ENCODE data around the gene ELOVL1. TPM values are rescaled to one million over a fixed set of nuclear protein-coding genes. Genes with fewer than 3 reads are reported as not detected.

ELOVL1 gene
- total RNA-seq, 1 experiment from 2014 or later, result 53.7 TPM

- BruUV-seq (replicated peaks), result TSS peak; percentile 70
- DNase-seq (ENCODE audit: low spot score), result peak; percentile 100
- intact Hi-C loops (cut with micrococcal nuclease; ENCODE audit: unreplicated experiment), result loop anchor here (10.0 kb wide), 1 partner anchor 114 kb away; no protein-coding TSS in a partner anchor
- H3K9me3 ChIP-seq (ENCODE audit: low read depth, low read length, poor library complexity, severe bottlenecking), result no peaks in the 10 kb centered on the region
- H3K4me3 ChIP-seq (ENCODE audit: low read depth, low read length, poor library complexity, severe bottlenecking), result peak within 1 kb of the TSS; percentile 78
- peaks cover 47% of the 10 kb centered on the region for H3K36me3 ChIP-seq (ENCODE audit: insufficient read depth, low read length, poor library complexity, severe bottlenecking)
- peak within 1 kb of the TSS; percentile 81 for H3K27ac ChIP-seq (ENCODE audit: low read depth, low read length, poor library complexity, severe bottlenecking)
- ChIA-PET CTCF (interaction anchor here (0.6 to 1.4 kb wide), 4 partner anchors 9 to 56 kb away, joined by 3 to 13 read pairs (median 4); partner anchors contain the start of gene ELOVL1), POLR2A (ENCODE audit: low non-redundant PET) (interaction anchor here (0.6 to 0.7 kb wide), 3 partner anchors 21 to 123 kb away, joined by 3 to 4 read pairs (median 3); no protein-coding TSS in a partner anchor)
- H3K27me3 ChIP-seq (replicated peaks; ENCODE audit: insufficient read depth, low read depth, low read length, poor library complexity), result no peaks in the 10 kb centered on the region
- H3K4me1 ChIP-seq (ENCODE audit: insufficient read depth, low read length, poor library complexity, severe bottlenecking), result peaks cover 20% of the 10 kb centered on the region
- no peak for TF ChIP-seq EZH2 (IDR thresholded peaks at IDR 0.05; ENCODE audit: borderline replicate concordance, low read depth, low read length, poor library complexity, severe bottlenecking)
- TF ChIP-seq, protein P1, sequence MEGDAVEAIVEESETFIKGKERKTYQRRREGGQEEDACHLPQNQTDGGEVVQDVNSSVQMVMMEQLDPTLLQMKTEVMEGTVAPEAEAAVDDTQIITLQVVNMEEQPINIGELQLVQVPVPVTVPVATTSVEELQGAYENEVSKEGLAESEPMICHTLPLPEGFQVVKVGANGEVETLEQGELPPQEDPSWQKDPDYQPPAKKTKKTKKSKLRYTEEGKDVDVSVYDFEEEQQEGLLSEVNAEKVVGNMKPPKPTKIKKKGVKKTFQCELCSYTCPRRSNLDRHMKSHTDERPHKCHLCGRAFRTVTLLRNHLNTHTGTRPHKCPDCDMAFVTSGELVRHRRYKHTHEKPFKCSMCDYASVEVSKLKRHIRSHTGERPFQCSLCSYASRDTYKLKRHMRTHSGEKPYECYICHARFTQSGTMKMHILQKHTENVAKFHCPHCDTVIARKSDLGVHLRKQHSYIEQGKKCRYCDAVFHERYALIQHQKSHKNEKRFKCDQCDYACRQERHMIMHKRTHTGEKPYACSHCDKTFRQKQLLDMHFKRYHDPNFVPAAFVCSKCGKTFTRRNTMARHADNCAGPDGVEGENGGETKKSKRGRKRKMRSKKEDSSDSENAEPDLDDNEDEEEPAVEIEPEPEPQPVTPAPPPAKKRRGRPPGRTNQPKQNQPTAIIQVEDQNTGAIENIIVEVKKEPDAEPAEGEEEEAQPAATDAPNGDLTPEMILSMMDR (conservative IDR thresholded peaks at IDR 0.05; ENCODE audit: low read depth, low read length), result no peak
Measured at GRCh38 chr1:43358746-43359693, 8.8 kb downstream of the ELOVL1 start, which contains the start of gene CDC20. Gene CDC20, plus strand, starts transcription at chr1:43358981. Its CDS starts 235 bp downstream, at chr1:43359216.

- H3K27ac ChIP-seq (ENCODE audit: low read depth, low read length, poor library complexity, severe bottlenecking), result peak overlapping the region; percentile 81
- peaks cover 39% of the 10 kb centered on the region for H3K36me3 ChIP-seq (ENCODE audit: insufficient read depth, low read length, poor library complexity, severe bottlenecking)
- intact Hi-C loops (cut with micrococcal nuclease; ENCODE audit: unreplicated experiment), result loop anchor here (10.0 kb wide), 1 partner anchor 113 kb away; no protein-coding TSS in a partner anchor
- H3K9me3 ChIP-seq (ENCODE audit: low read depth, low read length, poor library complexity, severe bottlenecking), result no peaks in the 10 kb centered on the region
- DNase-seq (ENCODE audit: low spot score), result peak; percentile 67
- TSS peak; percentile 77 for BruUV-seq (replicated peaks)
- H3K27me3 ChIP-seq (replicated peaks; ENCODE audit: insufficient read depth, low read depth, low read length, poor library complexity), result no peaks in the 10 kb centered on the region
- TF ChIP-seq EZH2 (IDR thresholded peaks at IDR 0.05; ENCODE audit: borderline replicate concordance, low read depth, low read length, poor library complexity, severe bottlenecking), result no peak
- TF ChIP-seq, protein P1 (conservative IDR thresholded peaks at IDR 0.05; ENCODE audit: low read depth, low read length), result peak; percentile 55; the same call in 1 of the 2 replicates
- peak overlapping the region; percentile 78 for H3K4me3 ChIP-seq (ENCODE audit: low read depth, low read length, poor library complexity, severe bottlenecking)
- CTCF ChIA-PET, result interaction anchor here (0.6 to 1.4 kb wide), 5 partner anchors 10 to 121 kb away, joined by 3 to 13 read pairs (median 3); partner anchors contain the start of gene ELOVL1
- POLR2A ChIA-PET (ENCODE audit: low non-redundant PET), result interaction anchor here (0.6 to 0.7 kb wide), 3 partner anchors 22 to 124 kb away, joined by 3 to 4 read pairs (median 3); no protein-coding TSS in a partner anchor
- peaks cover 20% of the 10 kb centered on the region for H3K4me1 ChIP-seq (ENCODE audit: insufficient read depth, low read length, poor library complexity, severe bottlenecking)
Measured at GRCh38 chr1:43358121-43358745, 9.6 kb downstream of the ELOVL1 start.

- CTCF ChIA-PET, result no interaction called here
- no TSS peak for BruUV-seq (replicated peaks)
- TF ChIP-seq EZH2 (IDR thresholded peaks at IDR 0.05; ENCODE audit: borderline replicate concordance, low read depth, low read length, poor library complexity, severe bottlenecking), result no peak
- TF ChIP-seq, protein P1 (conservative IDR thresholded peaks at IDR 0.05; ENCODE audit: low read depth, low read length), result no peak
- Histone ChIP-seq H3K4me3 (ENCODE audit: low read depth, low read length, poor library complexity, severe bottlenecking) (no peak overlapping the region), H3K9me3 (ENCODE audit: low read depth, low read length, poor library complexity, severe bottlenecking) (no peaks in the 10 kb centered on the region), H3K27me3 (replicated peaks; ENCODE audit: insufficient read depth, low read depth, low read length, poor library complexity) (no peaks in the 10 kb centered on the region), H3K36me3 (ENCODE audit: insufficient read depth, low read length, poor library complexity, severe bottlenecking) (peaks cover 29% of the 10 kb centered on the region), H3K27ac (ENCODE audit: low read depth, low read length, poor library complexity, severe bottlenecking) (no peak overlapping the region), H3K4me1 (ENCODE audit: insufficient read depth, low read length, poor library complexity, severe bottlenecking) (peaks cover 20% of the 10 kb centered on the region)
- intact Hi-C loops (cut with micrococcal nuclease; ENCODE audit: unreplicated experiment), result loop anchor here (10.0 kb wide), 1 partner anchor 112 kb away; no protein-coding TSS in a partner anchor
- DNase-seq (ENCODE audit: low spot score), result no peak
- POLR2A ChIA-PET (ENCODE audit: low non-redundant PET), result interaction anchor here (0.7 kb wide), 1 partner anchor 138 kb away, joined by 5 read pairs; no protein-coding TSS in a partner anchor
Measured at GRCh38 chr1:43357251-43357650, 10.6 kb downstream of the ELOVL1 start.

All from A673 (cell line).